H1 (cell line): ENCODE measurements around the gene BCKDHB.

Experiments used
- EZH2 ChIP-seq: fragments of 200-600 bp; sonication (generic); IDR thresholded peaks from 2 replicates; pipeline ENCODE4 v1.7.1; 2012; ENCODE audit warnings: low read depth, mild to moderate bottlenecking, moderate library complexity, low read length, inconsistent platforms; ENCODE audit not compliant: severe bottlenecking
- HDAC6 ChIP-seq: IDR thresholded peaks from one replicate; pipeline ENCODE4 v1.7.1; 2012; ENCODE audit warnings: low read depth, mild to moderate bottlenecking, inconsistent platforms, low read length, moderate library complexity
- TF ChIP-seq, protein P1 (sequence below), 3 experiments: IDR thresholded peaks; 1 replicate in 2 of 3; 2 replicates in 1 of 3; pipeline versions ENCODE4 v1.5.1 to v1.6.1; 2011; ENCODE audit warnings: low read length in 3 of 3, mild to moderate bottlenecking in 3 of 3, inconsistent platforms in 2 of 3, low read depth in 1 of 3, moderate library complexity in 1 of 3; ENCODE audit not compliant: insufficient read depth in 1 of 3; ENCODE audit errors: control extremely low read depth in 1 of 3

DNA sequence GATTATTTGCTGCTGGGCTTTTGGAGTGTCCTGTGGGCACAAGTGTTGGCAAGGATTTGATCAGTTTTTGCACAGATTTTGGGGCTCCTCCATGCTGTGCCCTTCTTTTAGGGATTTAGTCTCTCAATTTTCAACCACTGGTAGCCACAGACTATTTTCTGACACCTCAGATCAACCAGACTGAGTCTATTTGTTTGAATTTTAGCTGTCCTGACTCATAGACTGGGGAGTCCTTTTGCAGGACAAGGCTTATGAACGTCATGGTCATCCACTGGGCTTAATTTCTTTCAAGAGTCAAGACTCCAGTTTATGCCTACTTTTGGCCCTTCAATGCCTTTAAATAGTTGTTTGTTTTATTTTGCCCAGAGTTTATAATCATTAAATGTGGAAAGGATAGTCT is 59.3 kb downstream of the BCKDHB start:
- TF ChIP-seq HDAC6 = no peak
- TF ChIP-seq EZH2 = no peak
- TF ChIP-seq, protein P1, sequence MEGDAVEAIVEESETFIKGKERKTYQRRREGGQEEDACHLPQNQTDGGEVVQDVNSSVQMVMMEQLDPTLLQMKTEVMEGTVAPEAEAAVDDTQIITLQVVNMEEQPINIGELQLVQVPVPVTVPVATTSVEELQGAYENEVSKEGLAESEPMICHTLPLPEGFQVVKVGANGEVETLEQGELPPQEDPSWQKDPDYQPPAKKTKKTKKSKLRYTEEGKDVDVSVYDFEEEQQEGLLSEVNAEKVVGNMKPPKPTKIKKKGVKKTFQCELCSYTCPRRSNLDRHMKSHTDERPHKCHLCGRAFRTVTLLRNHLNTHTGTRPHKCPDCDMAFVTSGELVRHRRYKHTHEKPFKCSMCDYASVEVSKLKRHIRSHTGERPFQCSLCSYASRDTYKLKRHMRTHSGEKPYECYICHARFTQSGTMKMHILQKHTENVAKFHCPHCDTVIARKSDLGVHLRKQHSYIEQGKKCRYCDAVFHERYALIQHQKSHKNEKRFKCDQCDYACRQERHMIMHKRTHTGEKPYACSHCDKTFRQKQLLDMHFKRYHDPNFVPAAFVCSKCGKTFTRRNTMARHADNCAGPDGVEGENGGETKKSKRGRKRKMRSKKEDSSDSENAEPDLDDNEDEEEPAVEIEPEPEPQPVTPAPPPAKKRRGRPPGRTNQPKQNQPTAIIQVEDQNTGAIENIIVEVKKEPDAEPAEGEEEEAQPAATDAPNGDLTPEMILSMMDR (IDR thresholded peaks at IDR 0.05; ENCODE audit: control extremely low read depth in 1 of 3, insufficient read depth in 1 of 3, low read depth in 1 of 3, low read length in 3 of 3) = no peak
